ENCODE measurements around the gene STX16. TPM values are rescaled to one million over a fixed set of nuclear protein-coding genes. Genes with fewer than 3 reads are reported as not detected.

Gene STX16
- total RNA-seq, 1 donor, result 34.1 TPM

DNA sequence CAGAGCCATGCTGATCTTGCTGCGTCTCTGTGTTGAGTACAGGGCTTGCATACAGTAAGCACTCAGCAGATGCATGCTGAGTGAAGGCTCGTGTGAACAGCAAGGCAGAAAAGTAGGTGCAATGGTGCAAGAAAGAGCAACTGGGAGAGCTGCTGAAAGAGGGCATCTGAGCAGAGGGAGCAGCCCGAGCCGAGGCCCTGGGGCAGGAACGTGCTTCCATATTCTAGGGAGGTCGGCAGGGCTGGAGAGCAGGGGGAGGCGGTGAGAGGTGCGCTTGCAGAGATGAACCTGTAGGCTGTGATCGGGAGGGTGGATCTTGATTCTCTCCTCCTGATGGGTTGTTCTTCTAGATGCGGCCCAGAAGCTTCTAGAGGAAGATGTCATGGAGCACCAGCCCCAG is 26.4 kb upstream of the STX16 start:
- H3K4me3 ChIP-seq (ENCODE audit: low read depth, low read length), result no peak overlapping the region
- TF ChIP-seq, protein P1, sequence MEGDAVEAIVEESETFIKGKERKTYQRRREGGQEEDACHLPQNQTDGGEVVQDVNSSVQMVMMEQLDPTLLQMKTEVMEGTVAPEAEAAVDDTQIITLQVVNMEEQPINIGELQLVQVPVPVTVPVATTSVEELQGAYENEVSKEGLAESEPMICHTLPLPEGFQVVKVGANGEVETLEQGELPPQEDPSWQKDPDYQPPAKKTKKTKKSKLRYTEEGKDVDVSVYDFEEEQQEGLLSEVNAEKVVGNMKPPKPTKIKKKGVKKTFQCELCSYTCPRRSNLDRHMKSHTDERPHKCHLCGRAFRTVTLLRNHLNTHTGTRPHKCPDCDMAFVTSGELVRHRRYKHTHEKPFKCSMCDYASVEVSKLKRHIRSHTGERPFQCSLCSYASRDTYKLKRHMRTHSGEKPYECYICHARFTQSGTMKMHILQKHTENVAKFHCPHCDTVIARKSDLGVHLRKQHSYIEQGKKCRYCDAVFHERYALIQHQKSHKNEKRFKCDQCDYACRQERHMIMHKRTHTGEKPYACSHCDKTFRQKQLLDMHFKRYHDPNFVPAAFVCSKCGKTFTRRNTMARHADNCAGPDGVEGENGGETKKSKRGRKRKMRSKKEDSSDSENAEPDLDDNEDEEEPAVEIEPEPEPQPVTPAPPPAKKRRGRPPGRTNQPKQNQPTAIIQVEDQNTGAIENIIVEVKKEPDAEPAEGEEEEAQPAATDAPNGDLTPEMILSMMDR (IDR thresholded peaks at IDR 0.05; ENCODE audit: insufficient read depth, low read depth, low read length), result no peak
- DNase-seq (ENCODE audit: low read depth), result no peak

DNA sequence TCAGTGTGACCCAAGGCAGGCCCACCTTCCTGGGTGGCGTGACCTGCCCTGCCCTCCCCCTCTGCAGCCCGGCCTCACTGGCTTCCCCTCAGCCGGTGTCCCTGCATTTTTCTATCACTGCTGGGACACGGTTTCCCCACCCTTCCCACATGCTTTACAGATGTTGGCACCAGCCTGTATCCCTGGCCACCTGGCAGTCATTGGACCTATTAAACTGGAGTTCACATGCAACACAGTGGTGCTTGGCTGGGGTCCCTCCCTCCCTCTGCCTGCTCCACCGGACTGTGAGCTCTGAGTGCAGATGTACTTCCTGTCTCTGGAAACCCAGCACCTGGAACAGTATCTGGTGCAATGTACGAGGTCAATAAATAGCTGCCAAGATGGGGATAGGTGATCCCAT is 25.5 kb upstream of the STX16 start:
- TF ChIP-seq, protein P1 (IDR thresholded peaks at IDR 0.05; ENCODE audit: insufficient read depth, low read depth, low read length), result no peak
- no peak for DNase-seq (ENCODE audit: low read depth)
- no peak overlapping the region for H3K4me3 ChIP-seq (ENCODE audit: low read depth, low read length)

DNA sequence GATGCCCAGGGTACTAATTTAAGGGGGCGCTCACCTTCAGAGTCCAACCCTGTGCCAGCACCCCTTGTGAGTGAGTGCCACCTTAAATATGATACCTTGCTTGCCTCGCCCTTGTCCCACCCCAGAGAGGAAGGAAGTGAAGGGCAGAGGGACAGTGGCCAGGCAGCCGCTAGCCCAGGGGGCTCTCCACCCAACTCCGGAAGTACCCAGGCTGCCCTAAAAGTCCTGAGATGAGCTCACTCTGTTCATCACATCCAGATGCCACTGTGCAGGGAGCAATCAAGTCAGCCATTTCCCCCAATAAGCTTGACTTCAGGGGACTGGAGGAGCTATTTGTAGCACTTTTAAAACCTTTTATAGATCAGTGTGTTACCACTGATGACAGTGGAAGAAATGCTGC is 25.0 kb upstream of the STX16 start:
- no peak for DNase-seq (ENCODE audit: low read depth)
- no peak overlapping the region for H3K4me3 ChIP-seq (ENCODE audit: low read depth, low read length)
- TF ChIP-seq, protein P1 (IDR thresholded peaks at IDR 0.05; ENCODE audit: insufficient read depth, low read depth, low read length), result no peak

DNA sequence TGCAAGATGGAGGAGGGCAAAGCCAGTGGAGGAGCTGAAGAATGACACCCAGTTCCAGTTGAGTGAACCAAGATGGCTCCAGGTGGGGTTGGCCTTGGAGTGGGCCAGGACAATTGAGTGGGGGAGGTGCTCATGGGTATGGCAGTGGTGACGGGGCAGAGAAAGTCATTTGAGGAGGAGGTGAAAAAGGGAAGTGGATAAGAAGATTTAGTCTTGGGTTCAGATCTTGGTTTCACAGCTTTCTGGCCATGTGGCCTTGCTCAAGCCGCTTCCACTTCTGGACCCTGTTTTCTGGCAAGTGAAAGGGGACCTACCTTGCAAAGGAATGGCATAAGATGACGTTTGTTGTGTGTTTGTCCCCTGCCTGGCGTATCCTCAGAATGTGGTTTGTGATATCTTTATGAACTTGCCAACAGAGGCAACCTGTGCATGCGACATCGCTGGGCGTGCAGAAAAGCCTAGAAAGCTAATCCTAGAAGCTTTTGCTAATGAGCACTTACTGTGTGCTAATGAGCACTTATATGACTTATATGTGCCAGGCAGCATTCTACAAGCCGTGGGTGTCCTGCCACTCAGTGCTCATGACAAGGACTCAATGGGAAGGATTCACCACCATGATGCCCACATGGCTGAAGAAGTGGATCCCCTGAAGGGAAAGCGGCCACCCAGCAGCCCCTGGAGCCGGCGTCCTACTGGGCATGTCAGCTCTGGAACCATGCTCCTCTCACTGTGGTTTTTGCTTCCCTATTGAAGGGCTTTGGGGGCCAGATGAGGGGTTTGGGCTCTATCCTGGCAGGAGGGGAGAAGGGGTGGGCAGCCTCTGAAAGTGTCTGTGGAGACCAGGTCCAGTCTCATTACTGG is 23.6 kb upstream of the STX16 start:
- TF ChIP-seq, protein P1 (IDR thresholded peaks at IDR 0.05; ENCODE audit: insufficient read depth, low read depth, low read length), result no peak
- no peak overlapping the region for H3K4me3 ChIP-seq (ENCODE audit: low read depth, low read length)
- DNase-seq (ENCODE audit: low read depth), result no peak

DNA sequence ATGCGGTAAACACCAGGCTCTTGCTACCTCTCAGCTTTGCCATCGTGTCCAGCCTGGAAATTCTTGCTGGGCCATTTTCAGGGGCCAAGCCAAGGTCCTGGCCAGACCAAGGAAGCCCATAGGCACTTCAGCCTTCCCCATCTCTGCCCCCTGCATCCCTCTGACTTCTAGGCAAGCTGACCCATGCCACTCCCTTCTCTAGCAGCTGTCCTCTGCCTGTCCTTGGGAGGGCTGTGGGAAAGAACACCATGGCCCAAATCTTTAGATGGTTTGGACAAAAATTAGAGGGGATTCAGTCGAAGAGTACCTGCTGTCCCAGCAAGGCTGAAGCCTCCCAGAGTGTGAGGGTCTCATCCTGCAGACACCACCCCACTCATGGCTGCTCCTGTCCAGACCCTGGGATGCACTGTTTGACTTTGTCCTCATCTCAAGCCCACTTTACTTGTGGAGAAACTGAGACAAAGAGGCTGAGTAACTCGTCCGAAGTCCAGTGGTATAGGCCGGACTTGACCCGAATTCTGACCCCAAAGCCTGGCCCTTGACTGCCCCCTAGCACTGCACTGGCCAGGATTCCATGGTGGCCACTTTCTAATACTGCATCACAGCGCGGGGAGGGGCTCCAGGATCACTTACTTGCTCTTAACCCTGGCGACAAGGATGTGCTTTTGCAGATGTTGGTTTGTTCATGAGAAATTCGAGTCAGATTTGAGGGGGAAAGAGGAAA is 22.4 kb upstream of the STX16 start:
- no peak for DNase-seq (ENCODE audit: low read depth)
- no peak overlapping the region for H3K4me3 ChIP-seq (ENCODE audit: low read depth, low read length)
- TF ChIP-seq, protein P1 (IDR thresholded peaks at IDR 0.05; ENCODE audit: insufficient read depth, low read depth, low read length), result peak; percentile 6

DNA sequence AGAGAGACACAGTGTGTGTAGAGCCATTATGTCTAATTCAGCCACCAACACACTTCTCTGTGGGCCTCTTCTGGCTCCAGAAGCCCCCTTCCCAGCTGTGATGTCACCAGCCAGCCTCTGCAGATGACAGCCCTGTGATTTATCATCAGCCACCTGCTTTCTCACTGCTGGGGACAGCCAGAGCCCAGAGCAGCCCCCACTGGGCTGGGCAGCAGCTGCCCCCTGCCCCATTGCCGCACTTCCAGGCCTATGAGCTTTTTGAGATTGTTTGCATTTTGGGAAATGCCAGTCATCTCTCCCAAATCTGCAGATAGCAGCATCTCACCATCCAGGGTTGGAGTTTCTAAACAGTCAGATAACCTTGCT is 21.9 kb upstream of the STX16 start:
- TF ChIP-seq, protein P1 (IDR thresholded peaks at IDR 0.05; ENCODE audit: insufficient read depth, low read depth, low read length), result no peak
- DNase-seq (ENCODE audit: low read depth), result no peak
- H3K4me3 ChIP-seq (ENCODE audit: low read depth, low read length), result no peak overlapping the region
